LNCaP clone FGC (cell line): ENCODE data around the gene KRT23.

ENCODE experiments used
- DNase-seq: peaks from one replicate; pipeline ENCODE4 v3.0.0-alpha.2; 2011; ENCODE audit warnings: low read depth
- H3K4me3 ChIP-seq: 2 replicates; pipeline ENCODE4 v1.5.1; 2011; ENCODE audit warnings: mild to moderate bottlenecking, low read depth, low read length, control low read depth
- TF ChIP-seq, protein P1 (sequence below): IDR thresholded peaks from 2 replicates; pipeline ENCODE4 v1.5.1; 2012; ENCODE audit warnings: mild to moderate bottlenecking; ENCODE audit not compliant: control insufficient read depth, insufficient read depth; ENCODE audit errors: extremely low read depth

Gene KRT23

DNA sequence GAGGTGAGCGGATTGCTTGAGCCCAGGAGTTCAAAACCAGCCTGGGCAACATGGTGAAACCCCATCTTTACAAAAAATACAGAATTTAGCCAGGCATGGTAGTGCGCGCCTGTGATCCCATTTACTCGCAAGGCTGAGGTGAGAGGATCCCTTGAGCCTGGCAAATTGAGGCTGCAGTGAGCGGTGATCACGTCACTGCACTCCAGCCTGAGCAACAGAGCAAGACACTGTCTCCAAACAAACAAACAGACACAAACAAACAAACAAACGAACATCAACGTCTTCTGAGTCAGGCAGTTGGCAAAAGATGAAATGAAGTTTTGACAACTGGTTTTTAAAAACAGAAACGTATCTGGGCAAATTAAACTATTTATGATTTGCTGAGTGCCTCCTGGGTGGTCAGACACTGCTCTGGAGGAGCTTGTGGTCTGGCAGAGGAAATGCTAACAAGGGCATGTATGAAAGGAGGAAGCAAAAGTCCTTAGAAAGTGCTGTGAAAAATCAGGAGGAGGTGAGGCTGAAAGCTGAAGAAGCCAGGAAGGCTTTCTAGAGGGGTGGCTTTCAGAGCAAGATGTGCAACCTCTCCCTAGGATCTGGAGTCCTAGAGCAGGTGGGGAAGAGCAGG is 42.2 kb downstream of the KRT23 start:
- TF ChIP-seq, protein P1, sequence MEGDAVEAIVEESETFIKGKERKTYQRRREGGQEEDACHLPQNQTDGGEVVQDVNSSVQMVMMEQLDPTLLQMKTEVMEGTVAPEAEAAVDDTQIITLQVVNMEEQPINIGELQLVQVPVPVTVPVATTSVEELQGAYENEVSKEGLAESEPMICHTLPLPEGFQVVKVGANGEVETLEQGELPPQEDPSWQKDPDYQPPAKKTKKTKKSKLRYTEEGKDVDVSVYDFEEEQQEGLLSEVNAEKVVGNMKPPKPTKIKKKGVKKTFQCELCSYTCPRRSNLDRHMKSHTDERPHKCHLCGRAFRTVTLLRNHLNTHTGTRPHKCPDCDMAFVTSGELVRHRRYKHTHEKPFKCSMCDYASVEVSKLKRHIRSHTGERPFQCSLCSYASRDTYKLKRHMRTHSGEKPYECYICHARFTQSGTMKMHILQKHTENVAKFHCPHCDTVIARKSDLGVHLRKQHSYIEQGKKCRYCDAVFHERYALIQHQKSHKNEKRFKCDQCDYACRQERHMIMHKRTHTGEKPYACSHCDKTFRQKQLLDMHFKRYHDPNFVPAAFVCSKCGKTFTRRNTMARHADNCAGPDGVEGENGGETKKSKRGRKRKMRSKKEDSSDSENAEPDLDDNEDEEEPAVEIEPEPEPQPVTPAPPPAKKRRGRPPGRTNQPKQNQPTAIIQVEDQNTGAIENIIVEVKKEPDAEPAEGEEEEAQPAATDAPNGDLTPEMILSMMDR: no peak
- DNase-seq: no peak
- no peak overlapping the region for H3K4me3 ChIP-seq

DNA sequence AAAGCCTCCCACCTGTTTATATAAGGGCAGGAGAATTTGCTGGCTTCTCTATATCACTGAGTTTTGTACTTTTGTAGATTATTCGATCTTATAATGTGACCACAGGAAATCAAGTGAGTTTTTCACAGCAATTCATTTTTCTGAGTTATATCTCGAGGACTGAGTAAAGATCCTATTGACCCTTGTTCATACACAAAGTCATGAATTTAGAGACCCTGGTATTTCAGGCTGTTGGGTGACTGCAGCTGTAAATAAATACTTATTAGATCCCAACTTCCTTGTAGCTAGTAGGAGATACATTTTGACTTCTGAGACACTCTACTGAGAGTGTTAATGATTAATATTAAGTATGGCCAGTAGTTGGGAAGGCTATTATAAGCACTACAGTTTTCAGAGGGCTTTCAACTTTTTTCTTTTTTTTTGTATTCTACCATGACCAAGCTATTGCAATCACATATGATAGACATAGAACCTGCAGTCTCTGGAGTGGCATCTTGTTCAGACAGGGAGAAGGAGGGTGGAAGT is 49.2 kb downstream of the KRT23 start:
- no peak overlapping the region for H3K4me3 ChIP-seq
- TF ChIP-seq, protein P1: no peak
- DNase-seq: no peak

DNA sequence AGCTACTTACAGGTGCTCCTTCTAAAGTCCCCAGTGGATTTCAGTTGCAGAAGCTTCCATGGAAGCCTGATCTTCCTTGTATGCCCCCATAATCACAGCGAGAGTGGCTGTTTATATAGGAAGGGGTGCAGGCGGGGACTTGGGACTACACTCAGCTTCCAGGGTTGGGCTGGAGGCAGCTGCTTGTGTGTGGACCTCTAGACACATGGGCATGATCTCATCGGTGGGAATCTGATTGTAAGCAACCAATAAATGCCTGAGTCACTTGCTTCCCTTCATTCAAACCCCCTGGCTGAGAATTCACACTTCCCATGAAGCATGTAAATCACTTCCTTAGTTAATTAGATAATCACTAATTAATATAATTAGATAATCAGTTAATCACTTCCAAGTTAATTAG is 51.4 kb downstream of the KRT23 start:
- TF ChIP-seq, protein P1: no peak
- no peak overlapping the region for H3K4me3 ChIP-seq
- no peak for DNase-seq

DNA sequence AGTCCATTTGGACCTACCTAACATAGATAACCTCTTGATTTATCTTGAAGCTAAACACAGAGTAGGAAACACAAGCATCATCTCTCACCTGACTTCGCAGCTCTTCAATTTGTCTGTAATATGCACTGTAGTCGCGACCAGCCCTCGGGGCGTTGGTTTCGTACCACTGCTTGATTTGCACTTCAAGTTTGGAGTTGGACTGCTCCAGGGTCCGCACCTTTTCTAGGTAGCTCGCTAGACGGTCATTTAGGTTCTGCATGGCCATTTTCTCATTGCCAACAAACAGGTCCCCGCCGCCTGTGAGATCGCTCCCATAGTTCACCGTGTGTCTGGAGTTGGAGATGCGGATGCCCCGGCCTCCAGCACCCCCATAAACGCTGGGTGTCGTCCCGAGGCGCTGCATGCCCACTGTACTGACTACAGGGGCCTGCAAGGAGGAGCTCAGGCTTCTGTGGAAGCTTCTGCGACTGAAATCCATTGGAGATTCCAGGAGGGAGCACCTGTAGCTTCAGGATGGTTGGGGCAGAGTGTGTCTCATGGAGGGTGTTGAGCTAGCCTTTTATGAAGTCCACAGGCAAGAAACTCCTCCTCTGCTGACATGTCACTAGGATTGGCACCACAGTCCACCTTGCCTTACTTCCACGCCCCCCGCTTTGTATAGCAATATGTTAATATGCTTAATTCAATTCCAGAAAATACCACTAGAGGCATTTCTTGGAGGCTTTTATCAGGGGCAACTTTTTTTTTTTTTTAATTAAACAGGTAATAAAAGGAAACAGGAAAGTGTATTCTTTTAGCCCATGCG is 52.5 kb downstream of the KRT23 start, which contains the start of gene KRT20:
Gene KRT20, minus strand, starts transcription at position 535 of the 805 bp plus-strand sequence. Its CDS starts 57 bp downstream, at position 478.
- no peak within 1 kb of the TSS for H3K4me3 ChIP-seq
- DNase-seq: no peak
- TF ChIP-seq, protein P1: no peak

GRCh38 chr17:40883626-40884334 is 53.7 kb downstream of the KRT23 start:
- no peak overlapping the region for H3K4me3 ChIP-seq
- TF ChIP-seq, protein P1: no peak
- no peak for DNase-seq

- no peak for DNase-seq
- H3K4me3 ChIP-seq: no peak overlapping the region
- TF ChIP-seq, protein P1: no peak
Observed at GRCh38 chr17:40883031-40883430, 54.4 kb downstream of the KRT23 start.
